Mesenteric fat pad (tissue), 1 donor: ENCODE results near the gene MBD3L3. TPM values are rescaled to one million over a fixed set of nuclear protein-coding genes. Genes with fewer than 3 reads are reported as not detected.
"Not testable (repeated sequence)": the region's sequence is repeated elsewhere in the genome, so short reads cannot be mapped to it uniquely, and the experiment has no call there.

ENCODE experiments used
- DNase-seq: peaks from one replicate; pipeline ENCODE4 v3.0.0-alpha.2; 2020; ENCODE audit warnings: low spot score
- total RNA-seq: library from RNA; stranded (reverse); fragmentation: NEBNext Ultra II Directional; extraction: Animal tissue kit (Norgen Biotek cat#: 25700); gene quantifications from one replicate; pipeline ENCODE4 v1.2.1, GENCODE V29; 2021
- donor health status: DM: yes; HTN: yes; CAD: no.

Gene MBD3L3
- total RNA-seq, 1 donor from 2014 or later = not detected

GRCh38 chr19:7063764-7064418 is 5.4 kb upstream of the MBD3L3 start:
- DNase-seq = no peak

- no peak for DNase-seq
These were observed 4.9 kb upstream of the MBD3L3 start for GRCh38 chr19:7063339-7063738.

- DNase-seq = not testable (repeated sequence)
These were observed 1.5 kb upstream of the MBD3L3 start for GRCh38 chr19:7059977-7060376.

GRCh38 chr19:7056371-7056770 is 2.1 kb downstream of the MBD3L3 start:
- peak; percentile 81 for DNase-seq

- not testable (repeated sequence) for DNase-seq
These were observed 2.8 kb downstream of the MBD3L3 start for GRCh38 chr19:7055679-7056078.

GRCh38 chr19:7054635-7055368 is 3.7 kb downstream of the MBD3L3 start:
- DNase-seq = not testable (repeated sequence)

DNA sequence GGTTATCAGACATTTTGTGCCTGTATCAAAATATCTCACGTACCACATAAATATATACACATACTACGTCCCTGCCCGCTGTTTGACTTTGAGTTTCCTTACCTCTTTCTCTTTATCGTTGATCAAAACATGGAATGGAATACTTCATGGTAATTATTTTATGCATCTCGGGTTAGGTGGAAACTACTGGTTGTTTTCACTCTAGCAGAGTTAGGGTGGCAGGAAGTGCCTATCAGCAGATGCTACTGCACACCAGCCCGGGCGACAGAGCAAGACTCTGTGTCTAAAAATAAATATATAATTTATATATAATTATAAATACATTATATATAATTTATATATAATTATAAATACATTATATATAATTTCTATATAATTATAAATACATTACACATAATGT is 5.6 kb downstream of the MBD3L3 start:
- DNase-seq = not testable (repeated sequence)

GRCh38 chr19:7051421-7051820 is 7.1 kb downstream of the MBD3L3 start:
- not testable (repeated sequence) for DNase-seq

- not testable (repeated sequence) for DNase-seq
These were observed 9.5 kb downstream of the MBD3L3 start, which contains the start of gene MBD3L2 for GRCh38 chr19:7049021-7049420. MBD3L2 (plus strand) TSS chr19:7049321; CDS start chr19:7049374, 53 bp downstream.

DNA sequence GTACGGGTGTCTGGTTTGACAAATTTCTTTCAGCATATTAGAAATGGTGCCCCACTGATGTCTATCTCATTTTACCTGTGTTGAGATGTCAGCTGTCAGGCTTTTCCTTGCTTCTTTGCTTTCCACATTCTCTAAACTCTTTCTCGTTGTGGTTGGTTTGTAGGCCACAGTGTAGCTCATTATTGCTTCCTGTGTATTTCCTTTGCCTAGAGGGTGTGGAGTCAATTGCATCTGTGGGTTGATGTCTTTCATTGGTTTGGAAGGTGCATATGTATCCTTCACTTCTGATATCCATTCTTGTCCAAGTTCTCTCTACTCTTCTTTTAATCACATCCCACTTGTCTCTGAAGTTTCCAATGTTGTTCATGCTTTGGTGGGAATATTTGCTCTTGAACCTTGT is 16.9 kb downstream of the MBD3L3 start:
- DNase-seq = not testable (repeated sequence)

DNA sequence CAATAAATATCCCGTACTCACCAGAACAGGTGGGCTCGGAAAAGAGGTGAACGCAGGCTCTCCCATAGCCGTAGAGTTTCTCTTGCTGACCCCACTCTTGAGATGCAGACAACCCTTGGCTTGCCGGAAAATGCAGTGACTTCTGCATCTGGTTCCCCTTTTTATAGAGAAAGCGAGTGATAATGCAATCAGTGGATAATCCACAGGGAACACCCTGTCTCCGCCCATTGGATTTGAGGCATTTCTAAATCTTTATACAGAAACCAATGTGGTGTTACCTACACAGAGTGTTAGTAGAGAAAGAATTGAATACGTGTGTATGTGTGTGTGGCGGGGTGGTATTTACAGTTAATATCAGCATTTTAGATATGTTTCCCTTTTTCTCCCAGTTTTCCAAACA is 18.4 kb downstream of the MBD3L3 start, which contains the start of gene MBD3L4:
TSS of gene MBD3L4 (minus strand) at position 101 of the 400 bp plus-strand sequence. CDS start at position 66, 35 bp downstream.
- DNase-seq = not testable (repeated sequence)

DNA sequence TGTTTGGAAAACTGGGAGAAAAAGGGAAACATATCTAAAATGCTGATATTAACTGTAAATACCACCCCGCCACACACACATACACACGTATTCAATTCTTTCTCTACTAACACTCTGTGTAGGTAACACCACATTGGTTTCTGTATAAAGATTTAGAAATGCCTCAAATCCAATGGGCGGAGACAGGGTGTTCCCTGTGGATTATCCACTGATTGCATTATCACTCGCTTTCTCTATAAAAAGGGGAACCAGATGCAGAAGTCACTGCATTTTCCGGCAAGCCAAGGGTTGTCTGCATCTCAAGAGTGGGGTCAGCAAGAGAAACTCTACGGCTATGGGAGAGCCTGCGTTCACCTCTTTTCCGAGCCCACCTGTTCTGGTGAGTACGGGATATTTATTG is 28.2 kb downstream of the MBD3L3 start, which contains the start of gene MBD3L5:
TSS of gene MBD3L5 (plus strand) at position 301 of the 400 bp plus-strand sequence. CDS start at position 335, 34 bp downstream.
- DNase-seq = not testable (repeated sequence)

DNA sequence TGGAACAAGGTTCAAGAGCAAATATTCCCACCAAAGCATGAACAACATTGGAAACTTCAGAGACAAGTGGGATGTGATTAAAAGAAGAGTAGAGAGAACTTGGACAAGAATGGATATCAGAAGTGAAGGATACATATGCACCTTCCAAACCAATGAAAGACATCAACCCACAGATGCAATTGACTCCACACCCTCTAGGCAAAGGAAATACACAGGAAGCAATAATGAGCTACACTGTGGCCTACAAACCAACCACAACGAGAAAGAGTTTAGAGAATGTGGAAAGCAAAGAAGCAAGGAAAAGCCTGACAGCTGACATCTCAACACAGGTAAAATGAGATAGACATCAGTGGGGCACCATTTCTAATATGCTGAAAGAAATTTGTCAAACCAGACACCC is 29.7 kb downstream of the MBD3L3 start:
- DNase-seq = not testable (repeated sequence)

DNA sequence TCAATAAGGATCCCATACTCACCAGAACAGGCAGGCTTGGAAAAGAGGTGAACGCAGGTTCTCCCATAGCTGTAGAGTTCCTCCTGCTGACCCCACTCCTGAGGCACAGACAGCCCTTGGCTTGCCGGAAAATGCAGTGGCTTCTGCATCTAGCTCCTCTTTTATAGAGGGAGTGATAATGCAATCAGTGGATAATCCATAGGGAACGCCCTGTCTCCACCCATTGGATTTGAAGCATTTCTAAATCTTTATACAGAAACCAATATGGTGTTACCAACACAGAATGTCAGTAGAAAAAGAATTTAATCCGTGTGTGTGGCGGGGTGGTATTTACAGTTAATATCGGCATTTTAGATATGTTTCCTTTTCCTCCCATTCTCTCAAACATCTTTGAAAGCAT is 37.1 kb downstream of the MBD3L3 start, which contains the start of gene MBD3L2B:
TSS of gene MBD3L2B (minus strand) at position 101 of the 400 bp plus-strand sequence. CDS start at position 67, 34 bp downstream.
- DNase-seq = not testable (repeated sequence)

DNA sequence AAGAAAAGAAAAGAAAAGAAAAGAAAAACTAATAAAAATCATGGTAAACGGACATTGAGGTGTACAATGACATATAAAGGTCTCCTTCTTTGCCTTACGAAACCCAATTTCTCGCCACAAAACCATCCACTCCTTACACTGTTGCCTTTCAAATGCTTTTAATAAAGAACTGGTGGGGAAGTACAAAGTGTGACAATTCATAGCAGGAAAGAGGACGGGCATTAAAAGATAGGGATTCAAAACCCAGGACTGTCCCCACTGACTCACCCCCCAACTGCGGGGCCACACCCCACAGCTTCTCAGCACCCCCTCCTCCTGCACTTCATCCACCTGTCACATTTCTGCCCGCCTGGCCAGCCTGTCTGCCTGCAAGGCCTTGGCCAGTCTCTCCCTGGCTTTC is 39.6 kb downstream of the MBD3L3 start:
- DNase-seq = no peak

- DNase-seq = no peak
These were observed 44.8 kb downstream of the MBD3L3 start for GRCh38 chr19:7013678-7014077.

GRCh38 chr19:7010722-7011593 is 47.5 kb downstream of the MBD3L3 start:
- DNase-seq = no peak

- DNase-seq = no peak
These were observed 50.6 kb downstream of the MBD3L3 start for GRCh38 chr19:7007859-7008258.
